ENCODE measurements around the gene TSNAXIP1. TPM values are rescaled to one million over a fixed set of nuclear protein-coding genes. Genes with fewer than 3 reads are reported as not detected.

The TSNAXIP1 gene
- total RNA-seq, 2 experiments from 2014 or later: 0.52 to 0.61 TPM

- no peak overlapping the region for H3K4me3 Mint-ChIP-seq
- H3K27ac Mint-ChIP-seq: no peak overlapping the region
- Histone ChIP-seq H3K4me1 (ENCODE audit: insufficient read depth, low read length) (no peaks in the 10 kb centered on the region), H3K27me3 (ENCODE audit: control insufficient read depth in 1 of 2, insufficient read depth in 2 of 2, low read length in 2 of 2) (no peaks in the 10 kb centered on the region), H3K4me3 (ENCODE audit: low read length) (no peak overlapping the region), H3K36me3 (ENCODE audit: insufficient read depth, low read length) (peaks cover 60% of the 10 kb centered on the region), H3K27ac (ENCODE audit: low read depth in 1 of 2, low read length in 2 of 2) (no peak overlapping the region), H3K9me3 (ENCODE audit: control insufficient read depth in 1 of 2, insufficient read depth in 1 of 2, low read length in 2 of 2) (no peaks in the 10 kb centered on the region)
- peak; percentile 21 for TF ChIP-seq CTCF (IDR thresholded peaks at IDR 0.05)
- ChIA-PET CTCF (interaction anchor here (4.4 kb wide), 1 partner anchor 49 kb away, joined by 21 read pairs; no protein-coding TSS in a partner anchor), POLR2A (interaction anchor here (0.7 kb wide), 1 partner anchor 49 kb away, joined by 5 read pairs; no protein-coding TSS in a partner anchor)
- H3K27me3 Mint-ChIP-seq: no peaks in the 10 kb centered on the region
- DNase-seq (peak in 5 of 14 experiments; percentile 19 to 59 (median 33)), ATAC-seq (ENCODE audit: poor library complexity) (peak; percentile 63)
- intact Hi-C loops (cut with DNase I, micrococcal nuclease): loop anchor here in 1 of 2 experiments (1.0 kb wide), 1 partner anchor 49 kb away; no protein-coding TSS in a partner anchor
- H3K9me3 Mint-ChIP-seq: no peaks in the 10 kb centered on the region
- peaks cover 33% of the 10 kb centered on the region for H3K36me3 Mint-ChIP-seq (ENCODE audit: low read depth)
- H3K4me1 Mint-ChIP-seq (ENCODE audit: low read depth): no peaks in the 10 kb centered on the region
Observed at GRCh38 chr16:67865318-67865717, 58.6 kb downstream of the TSNAXIP1 start.

GRCh38 chr16:67868290-67868689 is 61.6 kb downstream of the TSNAXIP1 start:
- no peak overlapping the region for H3K27ac Mint-ChIP-seq
- intact Hi-C loops (cut with DNase I, micrococcal nuclease): no loop called here
- no peak for ATAC-seq (ENCODE audit: poor library complexity)

DNA sequence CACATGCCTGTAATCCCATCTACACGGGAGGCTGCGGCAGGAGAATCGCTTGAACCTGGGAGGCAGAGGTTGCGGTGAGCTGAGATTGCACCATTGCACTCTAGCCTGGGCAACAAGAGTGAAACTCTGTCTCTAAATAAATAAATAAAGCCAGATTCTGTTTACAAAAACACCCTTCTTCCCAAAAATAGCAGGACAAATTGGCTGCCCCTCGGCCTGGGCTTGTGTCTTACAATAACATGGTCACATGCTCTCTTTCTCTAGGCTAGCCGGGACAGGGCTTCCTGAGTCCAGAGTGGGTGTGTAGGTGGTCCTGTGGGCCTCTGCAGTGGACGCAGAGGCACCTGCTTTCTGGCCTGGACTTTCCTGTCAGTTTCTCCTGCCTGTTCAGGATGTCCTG is 63.0 kb downstream of the TSNAXIP1 start:
- no peaks in the 10 kb centered on the region for H3K27me3 Mint-ChIP-seq
- no peak overlapping the region for H3K27ac ChIP-seq (ENCODE audit: low read depth in 1 of 2, low read length in 2 of 2)
- CTCF ChIA-PET: interaction anchor here (1.2 kb wide), 1 partner anchor 53 kb away, joined by 8 read pairs; no protein-coding TSS in a partner anchor

More at GRCh38 chr16:67868290-67868689, 61.6 kb downstream of the TSNAXIP1 start:
- Histone ChIP-seq H3K4me3 (ENCODE audit: low read length) (no peak overlapping the region), H3K27me3 (ENCODE audit: control insufficient read depth in 1 of 2, insufficient read depth in 2 of 2, low read length in 2 of 2) (no peaks in the 10 kb centered on the region), H3K27ac (ENCODE audit: low read depth in 1 of 2, low read length in 2 of 2) (no peak overlapping the region), H3K4me1 (ENCODE audit: insufficient read depth, low read length) (peaks cover 11% of the 10 kb centered on the region), H3K36me3 (ENCODE audit: insufficient read depth, low read length) (peaks cover 44% of the 10 kb centered on the region), H3K9me3 (ENCODE audit: control insufficient read depth in 1 of 2, insufficient read depth in 1 of 2, low read length in 2 of 2) (no peaks in the 10 kb centered on the region)
- no peak overlapping the region for H3K4me3 Mint-ChIP-seq
- POLR2A ChIA-PET: no interaction called here
- H3K9me3 Mint-ChIP-seq: no peaks in the 10 kb centered on the region
- no peaks in the 10 kb centered on the region for H3K27me3 Mint-ChIP-seq
- H3K4me1 Mint-ChIP-seq (ENCODE audit: low read depth): peaks cover 8% of the 10 kb centered on the region
- peaks cover 37% of the 10 kb centered on the region for H3K36me3 Mint-ChIP-seq (ENCODE audit: low read depth)
- no peak for DNase-seq
- TF ChIP-seq CTCF (IDR thresholded peaks at IDR 0.05): no peak
- CTCF ChIA-PET: interaction anchor here (0.9 kb wide), 1 partner anchor 16 kb away, joined by 3 read pairs; the partner anchor contains the start of gene NRN1L

More for the DNA sequence above, 63.0 kb downstream of the TSNAXIP1 start:
- H3K4me3 ChIP-seq (ENCODE audit: low read length): no peak overlapping the region
- Mint-ChIP-seq H3K4me3 (no peak overlapping the region), H3K9me3 (no peaks in the 10 kb centered on the region), H3K4me1 (ENCODE audit: low read depth) (peaks cover 22% of the 10 kb centered on the region), H3K27ac (no peak overlapping the region), H3K36me3 (ENCODE audit: low read depth) (peaks cover 49% of the 10 kb centered on the region)
- TF ChIP-seq CTCF (IDR thresholded peaks at IDR 0.05): no peak
- ATAC-seq (ENCODE audit: poor library complexity): no peak
- H3K4me1 ChIP-seq (ENCODE audit: insufficient read depth, low read length): peaks cover 25% of the 10 kb centered on the region
- no peaks in the 10 kb centered on the region for H3K27me3 ChIP-seq (ENCODE audit: control insufficient read depth in 1 of 2, insufficient read depth in 2 of 2, low read length in 2 of 2)
- intact Hi-C loops (cut with DNase I, micrococcal nuclease): loop anchor here in 1 of 2 experiments (5.0 kb wide), 1 partner anchor 37 kb away; no protein-coding TSS in a partner anchor
- no peak for DNase-seq
- H3K9me3 ChIP-seq (ENCODE audit: control insufficient read depth in 1 of 2, insufficient read depth in 1 of 2, low read length in 2 of 2): no peaks in the 10 kb centered on the region
- H3K36me3 ChIP-seq (ENCODE audit: insufficient read depth, low read length): peaks cover 44% of the 10 kb centered on the region
- POLR2A ChIA-PET: interaction anchor here (0.6 kb wide), 1 partner anchor 258 kb away, joined by 3 read pairs; no protein-coding TSS in a partner anchor

Measured in CD4-positive, alpha-beta T cell (primary cell).